NCI-H1092 treated with DMSO at 0.1 percent for 48 hours (cell line): ENCODE data around the gene GADD45G.

Source experiments
- DNase-seq: peaks from one replicate; lab custom pipeline; 2025; lab: John Stamatoyannopoulos, UW

The GADD45G gene

DNA sequence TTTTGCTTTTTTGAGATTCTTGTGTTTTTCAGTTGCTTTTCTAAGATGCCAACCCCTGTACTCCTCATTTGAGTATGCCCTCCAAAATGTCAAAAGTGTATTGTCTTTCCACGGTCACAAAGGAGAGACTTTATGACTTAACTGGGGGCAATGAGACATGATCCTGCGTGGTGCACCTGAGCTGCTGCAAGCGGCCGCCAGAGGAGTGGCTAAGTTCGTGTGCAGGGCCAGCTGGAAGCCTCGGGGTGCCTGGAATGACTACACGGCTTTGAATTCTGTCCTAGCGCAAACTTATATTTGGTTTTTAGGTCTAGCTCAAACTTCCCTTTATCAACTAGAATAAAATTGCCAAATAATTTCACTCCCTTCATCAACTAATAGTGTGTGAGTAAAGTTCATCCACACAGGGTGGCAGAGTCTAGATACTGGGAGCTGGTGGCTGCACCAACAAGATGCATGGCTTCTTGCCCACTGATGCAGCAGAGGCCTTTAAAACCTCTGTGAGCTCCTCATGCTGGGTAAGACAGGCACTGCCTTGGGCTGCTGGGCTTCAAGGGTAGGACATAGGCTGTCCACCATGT, 4.7 kb downstream of the GADD45G start:
- DNase-seq, result no peak

DNA sequence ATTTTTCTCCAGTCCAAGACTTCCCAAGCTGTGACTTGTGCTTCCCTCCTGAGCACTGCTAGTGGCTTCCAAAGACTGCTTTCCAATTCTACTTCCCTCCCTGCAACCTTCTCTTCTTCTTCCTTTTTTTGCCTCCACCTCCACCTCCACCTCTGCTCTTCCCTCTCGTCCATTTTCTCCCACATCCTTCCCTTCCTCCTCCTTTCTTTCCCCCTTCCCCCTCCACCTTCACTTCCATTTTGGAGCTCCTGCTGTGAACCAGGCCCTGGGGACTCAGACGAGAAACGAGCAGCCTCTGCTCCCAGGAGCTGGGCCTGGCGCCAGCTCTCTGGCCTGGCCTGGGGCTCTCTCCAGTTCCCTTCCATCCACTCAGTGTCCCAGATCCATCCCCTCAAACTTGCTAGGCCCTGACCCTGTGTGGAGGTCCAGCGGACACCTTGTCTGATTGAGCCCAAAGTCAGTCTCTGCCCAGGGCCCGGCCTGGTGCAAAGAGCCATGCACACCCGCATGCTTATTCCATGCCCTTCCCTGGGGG, 5.6 kb downstream of the GADD45G start:
- peak; percentile 23 for DNase-seq

DNA sequence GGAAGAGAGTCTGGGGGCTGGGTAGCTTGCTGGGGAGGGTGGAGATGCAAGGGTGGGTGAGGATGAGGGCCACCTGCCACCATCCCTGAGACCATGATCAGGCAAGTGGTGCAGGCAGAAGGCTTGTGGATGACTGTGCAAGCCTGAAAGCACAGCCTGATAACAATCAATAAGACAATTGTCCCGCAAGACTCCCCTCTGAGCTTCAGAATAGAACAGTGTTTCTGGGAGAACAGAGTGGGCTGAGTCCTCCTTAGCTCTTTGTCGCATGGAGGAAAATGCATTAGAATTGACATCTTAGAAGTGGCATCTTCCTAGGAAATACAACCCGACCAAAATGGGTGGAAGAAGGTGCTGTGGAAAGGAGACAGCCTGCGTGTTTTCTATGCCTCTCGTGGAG, 6.6 kb downstream of the GADD45G start:
- DNase-seq, result no peak

DNA sequence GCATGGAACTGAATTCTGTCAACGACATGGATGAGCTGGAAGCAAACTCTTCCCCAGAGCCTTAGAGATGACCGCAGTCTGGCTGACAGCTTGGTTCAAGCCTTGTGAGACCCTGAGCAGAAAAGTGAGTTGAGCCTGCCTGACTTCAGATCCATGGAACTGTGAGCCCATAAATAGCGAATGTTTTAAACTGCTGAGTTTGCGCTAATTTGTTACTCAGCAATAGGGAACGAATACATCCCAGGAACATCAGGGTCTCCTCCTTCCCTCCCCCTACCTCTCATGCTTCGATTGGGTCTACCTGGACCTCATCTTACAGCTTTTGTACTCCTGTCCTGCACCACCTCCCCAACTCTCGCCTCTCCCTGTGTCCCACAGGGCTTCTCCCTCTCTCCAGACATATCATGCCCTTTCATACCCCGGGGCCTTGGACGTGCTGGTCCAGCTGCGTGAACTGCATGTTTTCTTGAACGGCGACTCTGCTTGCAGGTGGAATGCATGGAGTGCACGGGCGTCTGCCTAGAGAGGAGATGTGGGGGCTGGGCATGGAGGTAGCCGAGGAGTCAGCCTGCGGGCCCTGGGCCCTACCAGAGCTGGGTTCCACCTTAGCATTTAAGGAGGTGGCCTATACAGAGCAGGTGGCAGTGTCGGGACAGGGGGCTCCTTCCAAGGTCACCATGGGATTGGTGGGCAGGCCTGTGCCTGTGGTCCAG, 7.9 kb downstream of the GADD45G start:
- no peak for DNase-seq

DNA sequence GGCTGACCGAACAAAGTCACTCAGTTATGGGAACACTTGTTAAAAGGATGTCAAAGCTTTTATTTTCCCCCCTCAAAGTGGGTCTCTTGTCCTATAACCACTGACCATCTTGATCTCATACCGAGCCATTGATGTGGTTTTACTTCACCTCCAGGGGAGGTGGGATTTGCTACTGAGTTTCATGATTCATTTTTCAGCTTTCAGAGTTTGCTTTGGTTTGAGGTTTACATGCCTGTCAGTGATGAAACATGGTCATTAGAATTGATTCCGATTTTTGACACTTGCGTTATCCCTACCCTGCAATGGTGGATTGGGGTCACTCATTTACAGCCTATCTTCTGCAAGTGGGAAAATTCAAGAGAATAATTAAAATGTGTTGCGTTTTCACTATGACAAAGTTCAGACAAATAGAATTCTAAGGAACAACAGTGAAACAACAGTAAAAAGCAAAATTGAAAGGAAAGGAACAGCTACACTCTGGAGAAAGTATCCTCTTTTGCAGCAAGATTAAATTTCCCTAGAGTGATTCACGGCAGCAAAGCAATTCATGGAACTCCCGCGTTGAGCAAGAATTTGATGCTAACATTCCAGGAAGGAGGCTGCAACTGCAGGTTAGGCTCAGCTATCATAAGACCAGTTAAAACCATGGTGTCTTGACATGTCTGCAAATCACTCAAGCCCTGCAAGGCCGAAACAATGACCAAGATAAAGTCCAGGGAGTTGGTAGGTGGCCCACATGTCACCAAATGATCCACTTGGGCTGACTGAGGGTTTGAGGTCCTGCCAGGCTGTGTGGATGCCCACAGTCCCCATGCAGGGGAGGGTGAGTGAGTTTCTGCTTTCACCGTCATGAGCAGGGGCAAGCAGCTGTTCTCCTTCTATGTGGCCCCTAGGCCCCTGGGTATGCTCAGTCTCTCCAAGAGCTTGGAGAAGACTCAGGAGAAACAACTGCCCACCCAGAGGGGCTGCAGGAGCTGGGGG, 9.4 kb downstream of the GADD45G start:
- no peak for DNase-seq

DNA sequence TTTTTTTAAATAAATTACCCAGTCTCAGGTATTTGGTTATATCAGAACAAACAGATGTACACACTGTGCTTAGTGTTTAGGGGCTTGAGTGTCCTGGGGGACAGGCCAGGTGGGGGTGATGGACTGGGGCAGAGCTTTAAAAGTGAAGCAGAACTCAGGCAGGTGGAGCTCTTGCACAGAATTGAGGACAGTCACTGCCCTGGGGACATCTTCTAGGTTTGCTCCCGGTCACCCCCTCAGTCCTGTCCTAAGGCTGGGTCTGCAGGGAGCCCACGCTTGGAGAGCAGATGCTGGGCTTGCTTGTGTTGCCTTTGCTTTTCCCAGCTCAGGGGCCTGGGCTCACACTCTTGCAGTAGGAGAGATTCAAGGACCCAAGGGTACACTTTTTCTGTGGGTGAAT, 10.8 kb downstream of the GADD45G start:
- DNase-seq, result no peak

DNA sequence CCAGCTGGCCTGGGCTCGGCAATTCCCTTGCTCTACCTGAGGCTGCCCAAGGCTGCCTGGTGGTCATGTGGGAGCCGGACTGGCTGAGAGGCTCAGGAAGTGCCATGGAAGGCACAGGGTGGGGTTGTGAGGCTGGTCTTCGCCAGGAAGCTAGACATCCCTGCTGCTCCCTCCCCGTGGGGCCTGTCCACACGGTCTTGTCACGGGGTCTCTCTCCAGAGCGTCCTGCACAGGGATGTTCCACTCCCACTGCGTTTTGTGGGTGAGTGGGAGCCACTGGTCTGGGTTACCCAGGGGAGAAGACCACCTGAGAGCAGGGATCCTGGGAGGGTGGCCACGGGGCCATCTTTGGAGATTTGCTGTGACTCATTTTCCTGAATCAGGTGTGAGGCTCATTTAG, 11.6 kb downstream of the GADD45G start:
- no peak for DNase-seq

DNA sequence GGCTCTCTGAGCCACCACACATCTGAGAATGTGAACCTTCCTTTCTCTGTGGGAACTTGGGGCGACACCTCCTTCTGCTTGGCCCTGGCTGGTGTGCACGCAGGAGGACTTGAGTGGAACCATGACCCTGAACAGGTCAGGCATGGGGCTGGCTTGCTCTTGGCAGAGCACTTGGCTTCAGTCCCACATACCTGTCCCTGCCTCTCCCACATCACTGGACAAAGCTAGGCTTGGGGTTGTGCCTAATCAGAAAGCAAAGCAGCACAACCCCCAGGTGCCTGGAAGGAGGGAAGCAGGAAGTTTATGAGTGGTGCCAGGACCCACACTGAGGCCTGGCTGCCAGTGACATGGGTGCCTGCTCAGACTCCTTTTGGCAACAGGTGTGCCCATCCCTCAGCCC, 13.2 kb downstream of the GADD45G start:
- DNase-seq, result no peak

DNA sequence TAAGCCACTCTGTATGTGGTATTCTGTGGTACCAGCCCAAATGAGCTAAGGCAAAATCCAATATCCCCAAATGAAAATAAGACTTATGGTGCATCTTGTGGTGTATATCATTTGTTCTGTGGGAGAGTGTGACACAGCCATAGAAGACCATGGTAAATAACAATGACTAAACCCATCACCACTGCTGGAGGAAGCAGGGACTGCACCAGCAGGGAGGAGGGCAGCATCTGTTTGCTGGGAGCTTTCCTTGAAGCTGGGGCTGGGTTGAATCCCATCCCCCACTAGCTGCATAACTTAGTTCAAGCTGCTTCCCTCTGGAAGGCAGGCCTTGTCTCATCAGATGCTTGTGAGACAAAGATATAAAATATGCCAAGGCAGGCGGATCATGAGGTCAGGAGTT, 14.2 kb downstream of the GADD45G start:
- DNase-seq, result no peak

DNA sequence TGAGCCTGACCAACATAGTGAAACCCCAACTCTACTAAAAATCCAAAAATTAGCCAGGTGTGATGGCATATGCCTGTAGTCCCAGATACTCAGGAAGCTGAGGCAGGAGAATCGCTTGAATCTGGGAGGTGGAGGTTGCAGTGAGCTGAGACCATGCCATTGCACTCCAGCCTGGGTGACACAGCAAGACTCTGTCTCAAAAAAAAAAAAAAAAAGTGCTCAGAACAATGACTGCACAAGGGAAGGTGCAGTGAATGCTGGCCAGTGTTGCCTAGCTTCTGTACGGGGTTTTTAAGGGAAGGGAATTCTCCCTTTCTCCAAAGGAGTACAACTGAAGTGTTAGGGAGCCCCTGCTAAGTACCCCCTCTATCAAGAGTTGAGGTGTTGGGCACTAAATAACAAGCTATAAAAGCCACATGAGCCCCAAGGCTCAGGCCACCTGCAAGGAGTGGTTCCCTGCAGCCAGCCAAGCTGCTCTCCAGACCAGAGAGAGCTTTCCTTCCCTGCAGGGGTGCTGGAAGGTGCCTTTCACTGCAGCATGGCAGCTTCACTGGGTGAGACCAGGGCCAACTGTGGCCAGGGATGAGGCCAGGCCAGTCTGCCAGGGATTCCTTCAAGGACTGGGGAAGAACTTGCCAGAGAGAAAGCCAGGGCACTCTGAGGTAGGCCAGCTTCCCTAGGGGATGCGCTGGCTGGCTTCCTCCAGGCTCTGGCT, 14.8 kb downstream of the GADD45G start:
- no peak for DNase-seq

DNA sequence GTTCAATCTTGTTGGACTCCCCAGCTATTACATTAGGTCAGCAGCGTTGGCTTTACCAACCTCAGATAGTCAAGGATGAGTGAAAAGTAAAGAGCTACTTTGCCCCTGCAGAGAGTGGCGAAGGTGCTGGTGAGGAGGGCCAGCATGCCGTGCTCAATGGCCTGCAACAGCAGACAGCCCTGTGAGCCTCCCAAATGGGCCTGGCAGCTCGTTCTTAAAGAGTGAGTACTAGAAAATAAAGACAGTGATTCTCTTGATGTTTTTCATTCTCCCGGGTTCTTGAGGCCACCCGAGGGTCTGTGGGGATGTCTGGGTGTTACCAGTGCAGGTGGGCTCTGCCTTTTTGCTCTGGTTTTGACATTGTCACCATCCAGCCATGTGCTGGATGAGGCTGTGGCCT, 16.2 kb downstream of the GADD45G start:
- DNase-seq, result no peak

DNA sequence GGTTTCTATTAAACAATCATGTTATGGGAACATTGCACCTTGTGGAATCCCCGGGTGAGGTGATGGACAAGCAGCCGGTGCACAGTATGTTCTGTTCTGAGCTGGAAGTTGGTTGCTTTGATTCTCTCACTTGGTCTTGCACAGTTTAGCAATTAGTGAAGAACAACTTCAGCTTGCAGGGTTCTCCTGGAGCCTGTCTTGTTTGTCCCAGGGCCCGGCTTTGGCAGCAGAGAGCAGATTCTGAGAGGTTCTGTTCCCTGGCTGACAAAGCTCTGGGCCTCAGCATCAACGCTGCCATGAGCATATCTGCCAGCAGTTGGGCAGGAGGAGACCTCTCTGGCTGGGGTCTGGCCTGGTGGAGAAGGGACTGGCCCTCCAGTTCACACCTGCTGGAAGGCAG, 16.9 kb downstream of the GADD45G start:
- no peak for DNase-seq

DNA sequence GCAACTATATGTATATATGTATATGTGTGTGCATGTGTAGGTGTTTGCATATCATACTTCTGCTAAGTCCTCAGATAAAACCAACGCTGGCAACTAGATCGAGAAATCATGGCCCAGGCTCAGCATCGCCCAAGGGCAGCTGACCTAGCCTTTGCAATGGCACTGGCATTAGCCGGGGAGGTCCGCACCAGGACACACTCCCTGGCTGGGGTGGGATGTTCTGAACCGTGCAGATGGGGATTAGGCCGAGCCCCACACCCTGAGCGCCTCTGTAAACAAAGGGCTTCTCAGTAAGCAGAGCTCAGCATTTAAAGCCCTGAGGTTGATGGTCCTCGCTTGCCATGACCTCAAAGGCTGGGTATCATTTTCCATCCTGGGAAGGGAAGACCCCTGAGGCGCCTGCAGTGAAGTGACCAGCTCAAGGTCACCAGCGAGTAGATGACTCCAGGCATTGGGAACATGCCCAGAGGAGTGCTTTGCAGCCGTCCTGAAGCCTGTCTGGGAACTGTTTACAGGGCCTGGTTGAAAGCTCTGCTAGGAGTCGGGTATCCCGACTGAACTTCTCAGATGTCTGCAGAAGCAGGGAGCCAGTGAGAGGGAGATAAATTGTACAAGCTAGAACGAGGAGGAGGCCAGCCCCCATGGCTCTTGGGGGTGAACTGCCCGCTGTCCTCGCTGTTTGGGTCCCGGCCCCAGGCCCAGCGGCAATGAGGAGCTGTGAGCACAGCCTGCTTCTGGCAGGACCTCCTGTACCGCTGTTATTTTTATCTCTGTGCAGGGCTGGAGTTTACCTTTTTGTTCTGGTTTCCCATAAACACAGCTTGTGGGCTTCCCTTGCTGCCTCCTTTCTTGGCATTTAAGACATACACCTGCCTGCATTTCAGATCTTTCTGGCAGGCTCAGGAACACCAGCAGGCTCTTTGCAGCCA, 18.4 kb downstream of the GADD45G start:
- no peak for DNase-seq

DNA sequence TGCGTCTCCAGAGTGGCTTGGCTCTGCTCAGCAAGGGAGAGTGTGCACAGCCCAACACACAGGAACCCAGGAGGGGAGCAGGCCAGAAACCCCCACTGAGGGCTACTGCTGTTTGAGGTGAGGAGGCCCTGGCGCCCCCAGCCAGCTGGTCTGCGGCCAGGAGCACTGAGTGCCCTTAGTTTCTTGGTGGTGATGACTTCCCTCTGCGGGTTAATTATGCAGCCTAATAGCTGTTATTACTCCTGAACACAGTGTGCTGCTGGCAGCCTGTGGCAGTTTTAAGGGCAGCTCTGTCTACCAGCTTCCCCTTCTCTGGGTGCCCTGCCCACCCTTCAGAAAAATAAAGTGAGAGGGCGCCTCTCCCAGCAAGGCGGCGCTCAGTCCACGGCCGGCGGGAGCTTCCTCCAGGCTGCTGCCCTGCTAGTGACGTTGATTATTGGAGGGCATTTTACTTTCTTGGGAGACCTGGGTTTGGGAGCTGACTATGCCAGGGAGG, 19.2 kb downstream of the GADD45G start:
- DNase-seq, result peak; percentile 96

DNA sequence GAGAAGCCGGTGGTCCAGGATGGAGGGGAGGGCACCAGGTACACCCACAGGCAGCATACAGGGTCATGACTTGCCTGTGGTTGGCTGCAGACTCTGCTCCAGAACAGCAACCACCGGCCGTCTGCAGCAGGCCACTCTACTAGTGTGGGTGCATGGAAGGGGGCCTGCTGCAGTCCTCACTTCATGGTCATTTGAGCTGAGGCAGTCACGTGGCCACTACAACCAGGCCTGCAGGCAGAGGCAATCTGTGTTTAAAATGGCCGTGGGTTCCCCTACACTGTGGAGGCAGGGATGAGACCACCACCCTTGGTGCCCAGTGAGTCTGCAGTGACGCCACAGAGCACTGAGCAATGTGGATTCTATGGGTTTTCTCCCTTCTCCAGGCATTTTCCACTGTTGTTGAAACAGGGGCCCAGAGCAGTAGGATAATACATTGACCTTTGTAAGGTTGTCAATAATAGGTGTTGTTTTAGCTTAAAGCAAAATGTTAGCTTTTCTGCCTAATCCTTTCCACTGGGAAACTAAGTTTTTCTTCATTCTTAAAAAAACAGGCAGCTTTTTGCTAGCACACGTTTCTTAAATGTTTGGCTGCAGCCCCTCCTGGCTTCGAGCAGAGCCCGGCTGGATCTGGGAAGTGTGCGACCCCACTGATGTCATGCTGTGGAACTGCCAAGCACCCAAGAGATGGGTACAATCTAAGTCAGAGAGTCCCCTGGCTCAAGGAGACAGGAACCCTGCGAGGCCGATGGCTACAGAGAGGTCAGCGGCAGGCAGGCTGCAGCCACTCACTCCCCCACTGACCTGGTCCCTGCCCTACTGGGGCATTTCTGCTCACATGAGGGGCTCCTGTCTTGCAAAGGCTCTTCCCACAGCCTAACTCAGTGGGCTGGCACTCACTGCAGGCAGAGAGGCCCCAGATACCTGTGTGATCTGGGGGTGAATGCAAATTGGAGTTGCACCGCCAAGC, 21.2 kb downstream of the GADD45G start:
- DNase-seq, result no peak

DNA sequence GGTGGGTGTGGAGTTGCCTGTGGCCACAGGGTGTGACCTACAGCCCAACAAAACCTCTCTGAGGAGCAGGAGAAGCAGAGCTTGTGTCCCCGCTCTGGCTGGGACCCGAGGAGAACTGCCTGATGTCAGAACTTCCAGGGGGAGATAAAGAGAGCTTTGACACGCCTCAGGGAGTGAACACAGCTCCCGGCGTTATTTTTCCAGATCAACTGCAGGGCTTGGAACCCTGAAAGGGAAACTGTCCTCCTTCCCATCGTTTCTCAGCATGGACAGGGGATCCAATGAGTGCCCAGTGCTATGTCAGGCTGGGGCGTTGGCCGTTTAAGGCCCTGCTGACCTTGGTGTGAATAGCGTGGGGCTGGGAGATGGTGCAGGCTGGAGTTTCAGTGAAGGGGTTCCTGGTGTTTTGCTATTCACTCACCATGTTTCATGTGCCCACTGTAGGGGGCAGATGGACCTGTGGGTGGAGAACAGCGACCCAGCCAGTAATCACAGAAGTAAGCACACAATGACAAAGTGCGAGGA, 22.0 kb downstream of the GADD45G start:
- DNase-seq, result no peak

DNA sequence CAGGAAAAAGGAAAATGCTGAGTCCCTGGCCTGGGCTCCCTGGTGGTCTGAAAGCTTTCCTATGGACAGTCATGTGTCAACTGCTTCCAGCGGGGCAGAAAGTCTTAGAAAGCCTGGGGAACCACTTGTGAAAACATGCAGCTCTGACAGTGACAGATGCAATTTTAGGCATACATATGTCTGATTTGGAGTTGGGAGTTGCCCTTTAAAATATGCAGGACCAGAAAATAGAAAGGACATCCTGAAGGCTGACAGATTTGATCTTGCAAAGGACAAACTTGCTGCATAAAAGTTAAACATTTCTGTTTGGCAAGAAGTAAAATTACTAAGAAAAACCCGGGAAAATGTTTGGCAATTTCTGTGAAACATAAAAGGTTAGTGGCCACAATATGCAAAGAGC, 23.8 kb downstream of the GADD45G start:
- DNase-seq, result no peak

DNA sequence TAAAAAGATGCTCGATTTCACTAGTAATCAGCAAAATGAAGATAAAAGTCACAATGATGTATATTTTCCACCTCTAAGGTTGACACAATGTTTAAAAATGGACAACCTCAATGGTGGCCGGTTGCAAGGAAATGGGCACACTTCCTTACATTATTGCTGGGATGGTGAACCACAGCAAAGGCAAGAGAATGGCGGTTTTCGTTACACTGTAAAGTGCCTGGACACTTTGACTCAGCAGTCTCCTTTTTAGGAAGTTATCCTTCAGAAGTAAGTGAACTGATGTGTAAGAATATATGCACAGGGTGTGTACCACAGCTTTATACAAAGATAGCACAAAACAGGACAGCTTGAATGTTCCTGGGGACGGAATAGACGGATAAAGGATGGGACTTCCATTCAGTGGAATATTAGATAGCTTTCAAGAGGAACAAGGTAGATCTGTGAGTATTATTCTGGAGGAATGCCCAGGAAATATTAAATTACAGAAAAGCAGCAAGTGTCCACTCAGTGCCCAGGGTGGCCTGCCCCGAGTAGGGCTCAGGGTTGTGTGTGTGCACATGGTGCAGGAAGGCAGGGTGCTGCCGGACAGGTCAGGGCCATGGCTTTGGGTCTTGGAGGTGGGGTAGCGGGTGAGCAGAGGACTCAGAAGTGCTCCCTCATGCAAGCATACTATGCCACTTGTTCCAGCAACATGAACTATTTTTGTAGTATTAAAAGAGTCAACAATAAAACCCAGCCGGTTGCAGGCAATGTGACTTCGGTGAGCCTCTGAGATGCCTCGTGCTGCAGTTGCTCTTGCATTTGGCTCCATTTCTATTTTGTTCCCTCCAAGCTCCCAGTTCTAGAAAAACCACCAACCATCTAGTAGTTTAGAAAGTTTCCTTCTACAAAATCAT, 24.5 kb downstream of the GADD45G start:
- DNase-seq, result no peak
